K562 (cell line): Measurements from ENCODE around the gene TNFRSF11A. TPM values are rescaled to one million over a fixed set of nuclear protein-coding genes. Genes with fewer than 3 reads are reported as not detected.

ENCODE experiments used
- ZNF274 ChIP-seq: IDR thresholded peaks from 2 replicates; pipeline ENCODE4 v1.6.1; 2011; ENCODE audit warnings: low read depth, mild to moderate bottlenecking, low read length, moderate library complexity, borderline replicate concordance
- polyA plus RNA-seq, 8 experiments: library from polyadenylated mRNA; depleted of rRNA in 4 of 8; stranded (reverse) in 5 of 8; unstranded in 3 of 8; fragments of >200 nt; fragmentation: Nextera tagmentation in 2 of 8; fragmentation: Illumina TruSeq in 1 of 8; extraction: Ambion mirVana in 2 of 8; extraction: Trizol in 1 of 8; gene quantifications; 2 replicates each; pipeline versions ENCODE4 v1.2.1 to v1.2.3, GENCODE V29; 2011 to 2014; ENCODE audit warnings: inconsistent platforms in 1 of 8, missing spikeins in 1 of 8
- total RNA-seq, 7 experiments: library from RNA; depleted of rRNA in 6 of 7; stranded (reverse); fragments of >200 nt in 6 of 7; fragmentation: Illumina TruSeq in 2 of 7; extraction: Trizol in 2 of 7; gene quantifications; 2 replicates each; pipeline versions ENCODE4 v1.2.1 to v1.2.3, GENCODE V29; 2011 to 2021; ENCODE audit warnings: low replicate concordance in 1 of 7
- TF ChIP-seq, protein P1 (sequence below), 2 experiments: fragments of 450-650 bp; formaldehyde crosslinking in 1 of 2; IDR thresholded peaks; 2 replicates each; pipeline versions ENCODE4 v1.4.0 to v1.6.1; 2014 to 2020; ENCODE audit warnings: mild to moderate bottlenecking in 2 of 2, borderline replicate concordance in 1 of 2, low read depth in 1 of 2
- TF ChIP-seq, protein P2 (sequence below): fragments of 250-450 bp; sonication (Bioruptor Pico); IDR thresholded peaks from 2 replicates; pipeline ENCODE4 v1.4.0; 2020
- TF ChIP-seq, protein P3 (sequence below): IDR thresholded peaks from 3 replicates; pipeline ENCODE4 v1.6.1; 2011; ENCODE audit warnings: borderline replicate concordance, mild to moderate bottlenecking, moderate library complexity; ENCODE audit not compliant: insufficient read length; ENCODE audit errors: extremely low read depth

TNFRSF11A gene
- total and polyA plus RNA-seq, 9 of the 15 experiments (the other 6 are each of a cell fraction or from before 2014, with no cell fraction given) = 0.03 to 0.06 (median 0.04) TPM; not detected in 6

DNA sequence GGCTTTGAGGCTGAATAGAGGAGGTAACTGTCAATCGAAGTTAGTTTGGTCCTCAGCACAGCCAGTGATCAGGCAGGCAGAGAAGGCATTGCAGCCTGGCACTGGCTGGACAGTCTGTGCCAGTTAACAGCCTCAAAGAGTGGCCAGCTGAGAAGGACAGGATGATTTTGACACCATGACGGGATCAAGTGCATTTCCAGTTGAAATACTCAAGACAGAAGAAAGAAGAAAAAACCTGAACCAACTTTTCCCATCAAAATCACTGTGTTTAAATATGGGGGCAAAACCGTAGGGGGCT lies 101.0 kb downstream of the TNFRSF11A start (continued):
- TF ChIP-seq, protein P1, sequence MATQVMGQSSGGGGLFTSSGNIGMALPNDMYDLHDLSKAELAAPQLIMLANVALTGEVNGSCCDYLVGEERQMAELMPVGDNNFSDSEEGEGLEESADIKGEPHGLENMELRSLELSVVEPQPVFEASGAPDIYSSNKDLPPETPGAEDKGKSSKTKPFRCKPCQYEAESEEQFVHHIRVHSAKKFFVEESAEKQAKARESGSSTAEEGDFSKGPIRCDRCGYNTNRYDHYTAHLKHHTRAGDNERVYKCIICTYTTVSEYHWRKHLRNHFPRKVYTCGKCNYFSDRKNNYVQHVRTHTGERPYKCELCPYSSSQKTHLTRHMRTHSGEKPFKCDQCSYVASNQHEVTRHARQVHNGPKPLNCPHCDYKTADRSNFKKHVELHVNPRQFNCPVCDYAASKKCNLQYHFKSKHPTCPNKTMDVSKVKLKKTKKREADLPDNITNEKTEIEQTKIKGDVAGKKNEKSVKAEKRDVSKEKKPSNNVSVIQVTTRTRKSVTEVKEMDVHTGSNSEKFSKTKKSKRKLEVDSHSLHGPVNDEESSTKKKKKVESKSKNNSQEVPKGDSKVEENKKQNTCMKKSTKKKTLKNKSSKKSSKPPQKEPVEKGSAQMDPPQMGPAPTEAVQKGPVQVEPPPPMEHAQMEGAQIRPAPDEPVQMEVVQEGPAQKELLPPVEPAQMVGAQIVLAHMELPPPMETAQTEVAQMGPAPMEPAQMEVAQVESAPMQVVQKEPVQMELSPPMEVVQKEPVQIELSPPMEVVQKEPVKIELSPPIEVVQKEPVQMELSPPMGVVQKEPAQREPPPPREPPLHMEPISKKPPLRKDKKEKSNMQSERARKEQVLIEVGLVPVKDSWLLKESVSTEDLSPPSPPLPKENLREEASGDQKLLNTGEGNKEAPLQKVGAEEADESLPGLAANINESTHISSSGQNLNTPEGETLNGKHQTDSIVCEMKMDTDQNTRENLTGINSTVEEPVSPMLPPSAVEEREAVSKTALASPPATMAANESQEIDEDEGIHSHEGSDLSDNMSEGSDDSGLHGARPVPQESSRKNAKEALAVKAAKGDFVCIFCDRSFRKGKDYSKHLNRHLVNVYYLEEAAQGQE (IDR thresholded peaks at IDR 0.05; ENCODE audit: borderline replicate concordance) = no peak
- TF ChIP-seq, protein P1 (CRISPR knock-in tag; IDR thresholded peaks at IDR 0.05; ENCODE audit: low read depth) = no peak
- TF ChIP-seq, protein P2, sequence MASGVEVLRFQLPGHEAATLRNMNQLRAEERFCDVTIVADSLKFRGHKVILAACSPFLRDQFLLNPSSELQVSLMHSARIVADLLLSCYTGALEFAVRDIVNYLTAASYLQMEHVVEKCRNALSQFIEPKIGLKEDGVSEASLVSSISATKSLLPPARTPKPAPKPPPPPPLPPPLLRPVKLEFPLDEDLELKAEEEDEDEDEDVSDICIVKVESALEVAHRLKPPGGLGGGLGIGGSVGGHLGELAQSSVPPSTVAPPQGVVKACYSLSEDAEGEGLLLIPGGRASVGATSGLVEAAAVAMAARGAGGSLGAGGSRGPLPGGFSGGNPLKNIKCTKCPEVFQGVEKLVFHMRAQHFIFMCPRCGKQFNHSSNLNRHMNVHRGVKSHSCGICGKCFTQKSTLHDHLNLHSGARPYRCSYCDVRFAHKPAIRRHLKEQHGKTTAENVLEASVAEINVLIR (CRISPR knock-in tag) = no peak
- TF ChIP-seq ZNF274 = no peak
- TF ChIP-seq, protein P3, sequence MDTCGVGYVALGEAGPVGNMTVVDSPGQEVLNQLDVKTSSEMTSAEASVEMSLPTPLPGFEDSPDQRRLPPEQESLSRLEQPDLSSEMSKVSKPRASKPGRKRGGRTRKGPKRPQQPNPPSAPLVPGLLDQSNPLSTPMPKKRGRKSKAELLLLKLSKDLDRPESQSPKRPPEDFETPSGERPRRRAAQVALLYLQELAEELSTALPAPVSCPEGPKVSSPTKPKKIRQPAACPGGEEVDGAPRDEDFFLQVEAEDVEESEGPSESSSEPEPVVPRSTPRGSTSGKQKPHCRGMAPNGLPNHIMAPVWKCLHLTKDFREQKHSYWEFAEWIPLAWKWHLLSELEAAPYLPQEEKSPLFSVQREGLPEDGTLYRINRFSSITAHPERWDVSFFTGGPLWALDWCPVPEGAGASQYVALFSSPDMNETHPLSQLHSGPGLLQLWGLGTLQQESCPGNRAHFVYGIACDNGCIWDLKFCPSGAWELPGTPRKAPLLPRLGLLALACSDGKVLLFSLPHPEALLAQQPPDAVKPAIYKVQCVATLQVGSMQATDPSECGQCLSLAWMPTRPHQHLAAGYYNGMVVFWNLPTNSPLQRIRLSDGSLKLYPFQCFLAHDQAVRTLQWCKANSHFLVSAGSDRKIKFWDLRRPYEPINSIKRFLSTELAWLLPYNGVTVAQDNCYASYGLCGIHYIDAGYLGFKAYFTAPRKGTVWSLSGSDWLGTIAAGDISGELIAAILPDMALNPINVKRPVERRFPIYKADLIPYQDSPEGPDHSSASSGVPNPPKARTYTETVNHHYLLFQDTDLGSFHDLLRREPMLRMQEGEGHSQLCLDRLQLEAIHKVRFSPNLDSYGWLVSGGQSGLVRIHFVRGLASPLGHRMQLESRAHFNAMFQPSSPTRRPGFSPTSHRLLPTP = no peak
